HG03108 (cell line): Measurements from ENCODE around the gene SPINK6.

Source experiments
- ATAC-seq: cut with Tn5 transposase; IDR thresholded peaks from one replicate; pipeline ENCODE4 v1.9.1; 2021; ENCODE audit warnings: moderate library complexity; ENCODE audit not compliant: unreplicated experiment

SPINK6 gene

GRCh38 chr5:148202531-148203203 is at the start of gene SPINK6:
Gene SPINK6, plus strand, starts transcription at chr5:148203042. Its CDS starts 55 bp downstream, at chr5:148203097.
- no peak for ATAC-seq

- ATAC-seq, result no peak
These were observed 46.2 kb upstream of the SPINK6 start for GRCh38 chr5:148156609-148157008.

GRCh38 chr5:148162038-148162437 is 40.8 kb upstream of the SPINK6 start:
- no peak for ATAC-seq

- no peak for ATAC-seq
These were observed 39.5 kb upstream of the SPINK6 start for GRCh38 chr5:148163345-148163744.

- ATAC-seq, result no peak
These were observed 36.1 kb upstream of the SPINK6 start for GRCh38 chr5:148166550-148167283.

GRCh38 chr5:148168246-148168645 is 34.6 kb upstream of the SPINK6 start, which contains the start of gene SPINK14:
Gene SPINK14, plus strand, starts transcription at chr5:148168546. Its CDS starts 1,187 bp downstream, at chr5:148169733.
- no peak for ATAC-seq

- ATAC-seq, result no peak
These were observed 30.5 kb upstream of the SPINK6 start for GRCh38 chr5:148172377-148172776.

- no peak for ATAC-seq
These were observed 26.4 kb upstream of the SPINK6 start for GRCh38 chr5:148176480-148176879.

- no peak for ATAC-seq
These were observed 25.6 kb upstream of the SPINK6 start for GRCh38 chr5:148177207-148177606.

GRCh38 chr5:148179234-148179824 is 23.5 kb upstream of the SPINK6 start:
- no peak for ATAC-seq

- ATAC-seq, result no peak
These were observed 16.4 kb upstream of the SPINK6 start for GRCh38 chr5:148186248-148187003.

- ATAC-seq, result no peak
These were observed 11.8 kb upstream of the SPINK6 start for GRCh38 chr5:148191010-148191409.

- ATAC-seq, result no peak
These were observed 9.6 kb upstream of the SPINK6 start for GRCh38 chr5:148193202-148193601.

GRCh38 chr5:148201151-148201550 is 1.7 kb upstream of the SPINK6 start:
- ATAC-seq, result no peak

GRCh38 chr5:148205044-148205806 is 2.4 kb downstream of the SPINK6 start:
- no peak for ATAC-seq

GRCh38 chr5:148205865-148206264 is 3.0 kb downstream of the SPINK6 start:
- ATAC-seq, result no peak

- ATAC-seq, result no peak
These were observed 3.8 kb downstream of the SPINK6 start for GRCh38 chr5:148206620-148207019.

- no peak for ATAC-seq
These were observed 5.4 kb downstream of the SPINK6 start for GRCh38 chr5:148208226-148208625.

- ATAC-seq, result no peak
These were observed 6.4 kb downstream of the SPINK6 start for GRCh38 chr5:148209151-148209770.

GRCh38 chr5:148214665-148215185 is 11.9 kb downstream of the SPINK6 start:
- no peak for ATAC-seq
